ENCODE measurements around the gene SMCR8. TPM values are rescaled to one million over a fixed set of nuclear protein-coding genes. Genes with fewer than 3 reads are reported as not detected.

SMCR8 gene
- total RNA-seq, 1 donor from 2014 or later: 20.3 TPM

DNA sequence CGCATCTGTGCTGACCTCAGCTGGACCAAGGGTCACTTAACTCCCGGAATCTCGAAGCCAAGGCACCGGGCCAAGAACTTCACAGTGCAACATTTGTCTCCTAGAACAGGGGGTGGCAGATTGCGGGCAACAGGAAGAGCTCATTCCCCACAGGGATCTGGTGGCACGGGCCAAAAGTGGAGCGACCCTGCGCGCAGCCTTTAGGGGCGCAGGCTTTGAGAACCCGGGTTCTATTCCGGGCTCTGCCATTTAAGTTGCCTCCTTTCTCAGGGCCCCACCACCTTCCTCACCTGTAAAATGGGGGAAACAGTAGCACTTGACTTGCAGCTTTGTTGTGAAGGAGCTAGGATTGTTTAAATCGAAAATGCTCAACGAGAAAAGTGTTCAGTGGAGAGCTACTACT is 47.6 kb downstream of the SMCR8 start:
- Mint-ChIP-seq H3K9me3 (ENCODE audit: unreplicated experiment) (no peaks in the 10 kb centered on the region), H3K27ac (ENCODE audit: unreplicated experiment) (no peak overlapping the region), H3K36me3 (ENCODE audit: low read depth, unreplicated experiment) (no peaks in the 10 kb centered on the region), H3K4me1 (ENCODE audit: low read depth, unreplicated experiment) (no peaks in the 10 kb centered on the region), H3K27me3 (ENCODE audit: low read depth, unreplicated experiment) (no peaks in the 10 kb centered on the region), H3K4me3 (ENCODE audit: unreplicated experiment) (peak overlapping the region; percentile 89)
- peak overlapping the region; percentile 76 for H3K9ac ChIP-seq (ENCODE audit: low read length)
- no peaks in the 10 kb centered on the region for H3K36me3 ChIP-seq (ENCODE audit: insufficient read depth, low read length)
- DNase-seq (ENCODE audit: low read depth) (peak; percentile 18), FAIRE-seq (no peak)
- no peaks in the 10 kb centered on the region for H3K9me3 ChIP-seq (ENCODE audit: insufficient read depth, low read depth, low read length)
- no peaks in the 10 kb centered on the region for H4K20me1 ChIP-seq (ENCODE audit: insufficient read depth, low read length)
- H3K4me2 ChIP-seq (ENCODE audit: low read length): peak overlapping the region; percentile 89
- H3K79me2 ChIP-seq (ENCODE audit: insufficient read depth, low read length): peaks cover 8% of the 10 kb centered on the region
- H3K27me3 ChIP-seq (ENCODE audit: insufficient read depth, low read length): no peaks in the 10 kb centered on the region
- peak overlapping the region; percentile 74 for H3K4me3 ChIP-seq (ENCODE audit: insufficient read depth, low read depth, low read length)
- H2AFZ ChIP-seq (ENCODE audit: low read depth, low read length): peak overlapping the region; percentile 90
- peaks cover 7% of the 10 kb centered on the region for H3K4me1 ChIP-seq (ENCODE audit: insufficient read depth, low read length)
- H3K27ac ChIP-seq (ENCODE audit: low read depth, low read length): no peak overlapping the region
- TF ChIP-seq EZH2 (IDR thresholded peaks at IDR 0.05; ENCODE audit: insufficient read depth, low read length): no peak
- TF ChIP-seq, protein P1, sequence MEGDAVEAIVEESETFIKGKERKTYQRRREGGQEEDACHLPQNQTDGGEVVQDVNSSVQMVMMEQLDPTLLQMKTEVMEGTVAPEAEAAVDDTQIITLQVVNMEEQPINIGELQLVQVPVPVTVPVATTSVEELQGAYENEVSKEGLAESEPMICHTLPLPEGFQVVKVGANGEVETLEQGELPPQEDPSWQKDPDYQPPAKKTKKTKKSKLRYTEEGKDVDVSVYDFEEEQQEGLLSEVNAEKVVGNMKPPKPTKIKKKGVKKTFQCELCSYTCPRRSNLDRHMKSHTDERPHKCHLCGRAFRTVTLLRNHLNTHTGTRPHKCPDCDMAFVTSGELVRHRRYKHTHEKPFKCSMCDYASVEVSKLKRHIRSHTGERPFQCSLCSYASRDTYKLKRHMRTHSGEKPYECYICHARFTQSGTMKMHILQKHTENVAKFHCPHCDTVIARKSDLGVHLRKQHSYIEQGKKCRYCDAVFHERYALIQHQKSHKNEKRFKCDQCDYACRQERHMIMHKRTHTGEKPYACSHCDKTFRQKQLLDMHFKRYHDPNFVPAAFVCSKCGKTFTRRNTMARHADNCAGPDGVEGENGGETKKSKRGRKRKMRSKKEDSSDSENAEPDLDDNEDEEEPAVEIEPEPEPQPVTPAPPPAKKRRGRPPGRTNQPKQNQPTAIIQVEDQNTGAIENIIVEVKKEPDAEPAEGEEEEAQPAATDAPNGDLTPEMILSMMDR (IDR thresholded peaks at IDR 0.05; ENCODE audit: insufficient read depth, low read depth, low read length): no peak

DNA sequence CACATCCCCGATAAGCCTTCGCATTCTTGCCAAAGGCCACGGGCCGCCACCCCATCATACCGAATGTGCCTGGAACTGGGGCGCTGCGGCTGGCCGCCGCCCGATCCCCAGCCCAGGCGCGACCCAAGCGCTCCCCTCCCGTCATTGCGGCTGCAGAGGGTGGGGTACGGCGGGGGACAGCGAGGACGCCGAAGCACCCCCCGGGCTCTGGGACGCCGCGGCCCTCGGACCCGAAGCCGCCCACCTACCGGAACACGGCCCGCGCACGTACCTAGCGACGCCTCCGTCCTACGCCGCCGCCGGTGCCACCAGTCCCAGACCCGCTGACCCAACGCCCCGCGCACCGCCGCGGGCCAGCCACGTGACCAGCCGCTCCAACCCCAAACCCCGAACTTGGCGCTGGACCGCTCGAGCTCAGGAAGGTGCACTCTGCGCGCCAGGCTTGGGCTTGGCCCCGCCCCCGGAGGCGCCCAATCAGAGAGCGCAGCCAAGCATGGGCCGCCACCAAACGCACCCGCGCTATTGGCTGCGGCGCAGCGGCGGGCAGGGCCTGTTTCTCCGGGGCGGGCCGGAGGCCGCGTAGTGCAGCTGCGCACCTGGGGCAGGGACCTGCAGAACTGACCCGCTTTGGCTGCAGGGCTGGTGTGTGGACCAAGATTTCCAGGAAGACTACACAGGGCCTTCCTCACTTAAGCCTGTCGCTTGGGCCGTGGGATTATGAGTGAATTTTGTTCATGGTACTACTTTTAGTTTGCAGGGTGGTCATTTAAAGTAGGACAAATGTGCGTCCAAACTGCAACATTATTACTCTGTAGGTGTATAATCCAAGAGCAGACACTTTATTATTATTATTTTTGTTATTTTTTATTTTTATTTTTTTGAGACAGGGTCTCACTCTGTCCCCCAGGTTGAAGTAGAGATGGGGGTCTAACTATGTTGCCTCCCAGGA is 48.3 kb downstream of the SMCR8 start, which contains the start of gene SHMT1:
Gene SHMT1 (minus strand): TSS at position 450 of the 949 bp plus-strand sequence. CDS start 7,569 bp downstream, outside the sequence.
- H3K4me1 ChIP-seq (ENCODE audit: insufficient read depth, low read length): peaks cover 7% of the 10 kb centered on the region
- no peaks in the 10 kb centered on the region for H3K4me1 Mint-ChIP-seq (ENCODE audit: low read depth, unreplicated experiment)
- H3K4me3 ChIP-seq (ENCODE audit: insufficient read depth, low read depth, low read length): peak within 1 kb of the TSS; percentile 74
- no peak within 1 kb of the TSS for H3K27ac Mint-ChIP-seq (ENCODE audit: unreplicated experiment)
- DNase-seq (ENCODE audit: low read depth): peak; percentile 74
- H3K36me3 Mint-ChIP-seq (ENCODE audit: low read depth, unreplicated experiment): no peaks in the 10 kb centered on the region
- no peaks in the 10 kb centered on the region for H4K20me1 ChIP-seq (ENCODE audit: insufficient read depth, low read length)
- peak within 1 kb of the TSS; percentile 89 for H3K4me2 ChIP-seq (ENCODE audit: low read length)
- peaks cover 8% of the 10 kb centered on the region for H3K79me2 ChIP-seq (ENCODE audit: insufficient read depth, low read length)
- no peak within 1 kb of the TSS for H3K27ac ChIP-seq (ENCODE audit: low read depth, low read length)
- H3K27me3 ChIP-seq (ENCODE audit: insufficient read depth, low read length): no peaks in the 10 kb centered on the region
- TF ChIP-seq, protein P1 (IDR thresholded peaks at IDR 0.05; ENCODE audit: insufficient read depth, low read depth, low read length): no peak
- TF ChIP-seq EZH2 (IDR thresholded peaks at IDR 0.05; ENCODE audit: insufficient read depth, low read length): no peak
- no peaks in the 10 kb centered on the region for H3K36me3 ChIP-seq (ENCODE audit: insufficient read depth, low read length)
- peak within 1 kb of the TSS; percentile 90 for H2AFZ ChIP-seq (ENCODE audit: low read depth, low read length)
- H3K9me3 ChIP-seq (ENCODE audit: insufficient read depth, low read depth, low read length): no peaks in the 10 kb centered on the region
- FAIRE-seq: no peak
- H3K27me3 Mint-ChIP-seq (ENCODE audit: low read depth, unreplicated experiment): no peaks in the 10 kb centered on the region
- H3K9me3 Mint-ChIP-seq (ENCODE audit: unreplicated experiment): no peaks in the 10 kb centered on the region
- peak within 1 kb of the TSS; percentile 89 for H3K4me3 Mint-ChIP-seq (ENCODE audit: unreplicated experiment)
- peak within 1 kb of the TSS; percentile 76 for H3K9ac ChIP-seq (ENCODE audit: low read length)
